ENCODE results near the gene DUSP3. TPM values are rescaled to one million over a fixed set of nuclear protein-coding genes. Genes with fewer than 3 reads are reported as not detected.

The DUSP3 gene
- polyA plus RNA-seq, 1 donor from 2014 or later, result 38.8 TPM

DNA sequence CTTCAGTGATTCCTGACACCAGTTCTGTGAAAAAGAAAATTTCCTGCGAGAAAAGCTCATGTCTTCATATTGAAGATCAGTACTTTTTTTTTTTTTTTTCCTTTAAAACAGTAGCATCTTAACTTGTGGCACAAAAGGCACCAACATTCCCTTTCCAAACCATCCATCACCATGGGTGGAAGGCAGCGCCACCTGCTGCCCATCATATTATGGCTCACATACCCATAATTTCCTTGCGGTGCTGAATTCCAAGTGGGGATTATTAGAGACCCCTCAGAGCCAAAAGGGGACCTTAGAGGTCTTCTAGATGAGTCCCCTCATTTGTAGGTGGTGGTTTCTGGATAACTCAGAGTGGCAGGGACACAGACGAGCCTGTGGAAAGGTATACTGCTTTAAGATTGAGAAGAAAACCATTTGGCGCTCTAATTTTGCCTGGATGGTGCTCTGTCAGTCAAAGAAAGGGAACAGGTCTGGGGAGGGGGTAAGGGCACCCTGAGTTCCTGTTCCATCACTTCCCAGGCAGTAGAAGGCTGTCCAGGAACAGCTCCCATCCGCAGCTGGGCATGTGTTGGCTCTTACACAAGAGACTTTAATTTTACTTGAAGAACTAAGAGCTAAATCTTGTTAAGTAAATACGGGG lies 12.2 kb downstream of the DUSP3 start:
- no peak overlapping the region for H3K4me2 ChIP-seq (ENCODE audit: low read length)
- no peaks in the 10 kb centered on the region for H3K9me2 ChIP-seq (ENCODE audit: insufficient read depth, low read length)
- H3K9ac ChIP-seq (ENCODE audit: low read length), result no peak overlapping the region
- no peaks in the 10 kb centered on the region for H4K20me1 ChIP-seq (ENCODE audit: insufficient read depth)
- H3F3A ChIP-seq (ENCODE audit: insufficient read depth, low read length, poor library complexity, severe bottlenecking), result no peaks in the 10 kb centered on the region
- H2AFZ ChIP-seq (ENCODE audit: low read depth, low read length), result no peak overlapping the region
- no peak overlapping the region for H3K4me3 ChIP-seq (ENCODE audit: low read length)
- TF ChIP-seq, protein P1, sequence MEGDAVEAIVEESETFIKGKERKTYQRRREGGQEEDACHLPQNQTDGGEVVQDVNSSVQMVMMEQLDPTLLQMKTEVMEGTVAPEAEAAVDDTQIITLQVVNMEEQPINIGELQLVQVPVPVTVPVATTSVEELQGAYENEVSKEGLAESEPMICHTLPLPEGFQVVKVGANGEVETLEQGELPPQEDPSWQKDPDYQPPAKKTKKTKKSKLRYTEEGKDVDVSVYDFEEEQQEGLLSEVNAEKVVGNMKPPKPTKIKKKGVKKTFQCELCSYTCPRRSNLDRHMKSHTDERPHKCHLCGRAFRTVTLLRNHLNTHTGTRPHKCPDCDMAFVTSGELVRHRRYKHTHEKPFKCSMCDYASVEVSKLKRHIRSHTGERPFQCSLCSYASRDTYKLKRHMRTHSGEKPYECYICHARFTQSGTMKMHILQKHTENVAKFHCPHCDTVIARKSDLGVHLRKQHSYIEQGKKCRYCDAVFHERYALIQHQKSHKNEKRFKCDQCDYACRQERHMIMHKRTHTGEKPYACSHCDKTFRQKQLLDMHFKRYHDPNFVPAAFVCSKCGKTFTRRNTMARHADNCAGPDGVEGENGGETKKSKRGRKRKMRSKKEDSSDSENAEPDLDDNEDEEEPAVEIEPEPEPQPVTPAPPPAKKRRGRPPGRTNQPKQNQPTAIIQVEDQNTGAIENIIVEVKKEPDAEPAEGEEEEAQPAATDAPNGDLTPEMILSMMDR (IDR thresholded peaks at IDR 0.05; ENCODE audit: poor library complexity, severe bottlenecking), result peak; percentile 76
- no peak for TF ChIP-seq EP300 (conservative IDR thresholded peaks at IDR 0.05; ENCODE audit: poor library complexity, severe bottlenecking)
- peak; percentile 58 for TF ChIP-seq RAD21 (conservative IDR thresholded peaks at IDR 0.05)
- peak; percentile 63 for TF ChIP-seq SMC3 (conservative IDR thresholded peaks at IDR 0.05; ENCODE audit: poor library complexity)
- H3K27ac ChIP-seq (ENCODE audit: low read length), result no peak overlapping the region
- H3K27me3 ChIP-seq (ENCODE audit: insufficient read depth, low read depth, low read length), result no peaks in the 10 kb centered on the region
- peaks cover 9% of the 10 kb centered on the region for H3K36me3 ChIP-seq (ENCODE audit: insufficient read depth, low read length)
- no peaks in the 10 kb centered on the region for H3K9me3 ChIP-seq (ENCODE audit: low read length)
- no peaks in the 10 kb centered on the region for H3K79me2 ChIP-seq (replicated peaks; ENCODE audit: insufficient read depth, low read length)

DNA sequence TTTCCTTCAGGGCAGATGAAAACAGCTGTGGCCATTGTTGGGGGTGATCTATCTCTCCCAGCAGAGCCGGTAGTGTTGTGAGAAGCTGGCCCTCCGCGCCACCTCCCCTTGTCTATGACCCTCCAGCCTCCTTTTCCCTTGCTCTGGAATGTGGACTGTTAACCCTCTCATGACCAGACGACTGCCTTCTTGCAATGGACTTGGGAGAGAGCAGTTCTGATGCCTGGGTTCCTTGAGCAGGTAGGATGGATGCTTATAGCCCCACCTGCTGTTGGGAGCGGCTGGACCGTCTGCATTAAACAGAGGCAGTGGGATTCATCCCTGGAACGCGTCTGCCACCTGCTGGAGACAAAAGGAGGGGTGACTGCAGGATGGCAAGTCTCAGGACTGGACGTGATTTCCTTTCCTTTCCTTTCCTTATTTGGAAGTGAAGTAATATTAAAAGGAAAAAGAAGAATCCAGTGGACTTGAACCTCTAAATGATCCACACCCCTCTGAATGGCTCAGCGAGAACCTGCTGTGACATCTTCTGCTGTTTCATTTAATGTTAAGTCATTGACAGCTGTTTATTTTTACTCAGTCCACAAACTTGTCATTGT lies 18.4 kb downstream of the DUSP3 start:
- no peaks in the 10 kb centered on the region for H3F3A ChIP-seq (ENCODE audit: insufficient read depth, low read length, poor library complexity, severe bottlenecking)
- no peaks in the 10 kb centered on the region for H3K36me3 ChIP-seq (ENCODE audit: insufficient read depth, low read length)
- TF ChIP-seq, protein P2, sequence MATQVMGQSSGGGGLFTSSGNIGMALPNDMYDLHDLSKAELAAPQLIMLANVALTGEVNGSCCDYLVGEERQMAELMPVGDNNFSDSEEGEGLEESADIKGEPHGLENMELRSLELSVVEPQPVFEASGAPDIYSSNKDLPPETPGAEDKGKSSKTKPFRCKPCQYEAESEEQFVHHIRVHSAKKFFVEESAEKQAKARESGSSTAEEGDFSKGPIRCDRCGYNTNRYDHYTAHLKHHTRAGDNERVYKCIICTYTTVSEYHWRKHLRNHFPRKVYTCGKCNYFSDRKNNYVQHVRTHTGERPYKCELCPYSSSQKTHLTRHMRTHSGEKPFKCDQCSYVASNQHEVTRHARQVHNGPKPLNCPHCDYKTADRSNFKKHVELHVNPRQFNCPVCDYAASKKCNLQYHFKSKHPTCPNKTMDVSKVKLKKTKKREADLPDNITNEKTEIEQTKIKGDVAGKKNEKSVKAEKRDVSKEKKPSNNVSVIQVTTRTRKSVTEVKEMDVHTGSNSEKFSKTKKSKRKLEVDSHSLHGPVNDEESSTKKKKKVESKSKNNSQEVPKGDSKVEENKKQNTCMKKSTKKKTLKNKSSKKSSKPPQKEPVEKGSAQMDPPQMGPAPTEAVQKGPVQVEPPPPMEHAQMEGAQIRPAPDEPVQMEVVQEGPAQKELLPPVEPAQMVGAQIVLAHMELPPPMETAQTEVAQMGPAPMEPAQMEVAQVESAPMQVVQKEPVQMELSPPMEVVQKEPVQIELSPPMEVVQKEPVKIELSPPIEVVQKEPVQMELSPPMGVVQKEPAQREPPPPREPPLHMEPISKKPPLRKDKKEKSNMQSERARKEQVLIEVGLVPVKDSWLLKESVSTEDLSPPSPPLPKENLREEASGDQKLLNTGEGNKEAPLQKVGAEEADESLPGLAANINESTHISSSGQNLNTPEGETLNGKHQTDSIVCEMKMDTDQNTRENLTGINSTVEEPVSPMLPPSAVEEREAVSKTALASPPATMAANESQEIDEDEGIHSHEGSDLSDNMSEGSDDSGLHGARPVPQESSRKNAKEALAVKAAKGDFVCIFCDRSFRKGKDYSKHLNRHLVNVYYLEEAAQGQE (IDR thresholded peaks at IDR 0.05; ENCODE audit: borderline replicate concordance), result peak; percentile 28
- TF ChIP-seq SMC3 (conservative IDR thresholded peaks at IDR 0.05; ENCODE audit: poor library complexity) (peak; percentile 100), EZH2 (IDR thresholded peaks at IDR 0.05; ENCODE audit: borderline replicate concordance, insufficient read depth, low read length, poor library complexity, severe bottlenecking) (no peak), RAD21 (conservative IDR thresholded peaks at IDR 0.05) (peak; percentile 100), EP300 (conservative IDR thresholded peaks at IDR 0.05; ENCODE audit: poor library complexity, severe bottlenecking) (no peak)
- TF ChIP-seq, protein P1 (IDR thresholded peaks at IDR 0.05; ENCODE audit: poor library complexity, severe bottlenecking), result peak; percentile 100
- H3K9me2 ChIP-seq (ENCODE audit: insufficient read depth, low read length), result no peaks in the 10 kb centered on the region
- H3K4me3 ChIP-seq (ENCODE audit: low read length), result no peak overlapping the region
- no peaks in the 10 kb centered on the region for H3K9me3 ChIP-seq (ENCODE audit: low read length)
- H2AFZ ChIP-seq (ENCODE audit: low read depth, low read length), result no peak overlapping the region
- no peak overlapping the region for H3K27ac ChIP-seq (ENCODE audit: low read length)
- H3K27me3 ChIP-seq (ENCODE audit: insufficient read depth, low read depth, low read length), result peaks cover 14% of the 10 kb centered on the region
- no peaks in the 10 kb centered on the region for H3K79me2 ChIP-seq (replicated peaks; ENCODE audit: insufficient read depth, low read length)
- H4K20me1 ChIP-seq (ENCODE audit: insufficient read depth), result no peaks in the 10 kb centered on the region
- no peak overlapping the region for H3K4me2 ChIP-seq (ENCODE audit: low read length)
- no peak overlapping the region for H3K9ac ChIP-seq (ENCODE audit: low read length)

Measured in neural cell (in vitro differentiated cells).